Endothelial cell of umbilical vein (primary cell): ENCODE data around the gene ANKRD63. TPM values are rescaled to one million over a fixed set of nuclear protein-coding genes. Genes with fewer than 3 reads are reported as not detected.

ENCODE experiments used
- BruUV-seq: library from RNA; stranded (reverse); fragments of 400-500 nt; replicated peaks from 2 replicates; lab custom pipeline; 2021; lab: Mats Ljungman, UMichigan
- CTCF ChIA-PET: fragments of 300-600, 350-600 bp; sonication (Branson Sonifier 250); formaldehyde crosslinking; loops from one replicate; lab custom pipeline; 2021; ENCODE audit warnings: antibody characterized with exemption, inconsistent platforms; lab: Charles Lee
- POLR2A ChIA-PET: fragments of 300-600, 350-600 bp; sonication (Branson Sonifier 250); formaldehyde crosslinking; loops from one replicate; lab custom pipeline; 2021; ENCODE audit warnings: antibody characterized with exemption, inconsistent platforms; lab: Charles Lee
- DNase-seq: peaks from one replicate; pipeline ENCODE4 v3.0.0-alpha.2; 2011; ENCODE audit warnings: low read depth, low spot score
- FAIRE-seq: peaks from 2 replicates; lab custom pipeline; 2011; peaks lifted over from hg19 to GRCh38; lab: Jason Lieb, UNC
- H2AFZ ChIP-seq: 2 replicates; pipeline ENCODE4 v1.6.0; 2012; ENCODE audit warnings: low read depth, low read length, control low read depth, inconsistent platforms
- H3K27ac ChIP-seq: 2 replicates; pipeline ENCODE4 v1.5.1; 2011; ENCODE audit warnings: low read depth, mild to moderate bottlenecking, control low read depth, low read length, moderate library complexity; ENCODE audit not compliant: insufficient read depth
- H3K27me3 ChIP-seq, 2 experiments: 2 replicates each; pipeline versions ENCODE4 v1.6.0 to v1.6.1; 2011; ENCODE audit warnings: low read length in 2 of 2, mixed read lengths in 1 of 2; ENCODE audit not compliant: control insufficient read depth in 2 of 2, insufficient read depth in 2 of 2
- H3K36me3 ChIP-seq, 2 experiments: 2 replicates in 1 of 2; 3 replicates in 1 of 2; pipeline ENCODE4 v1.5.1; 2011; ENCODE audit warnings: low read length in 2 of 2, mild to moderate bottlenecking in 1 of 2, moderate library complexity in 1 of 2; ENCODE audit not compliant: control insufficient read depth in 2 of 2, insufficient read depth in 2 of 2; ENCODE audit errors: extremely low read depth in 1 of 2
- H3K4me1 ChIP-seq: 3 replicates; pipeline ENCODE4 v1.5.1; 2011; ENCODE audit warnings: mild to moderate bottlenecking, low read length; ENCODE audit not compliant: control insufficient read depth, insufficient read depth; ENCODE audit errors: extremely low read depth
- H3K4me2 ChIP-seq: 2 replicates; pipeline ENCODE4 v1.6.1; 2011; ENCODE audit warnings: low read length, control low read depth, mixed read lengths; ENCODE audit not compliant: insufficient read depth
- H3K4me3 ChIP-seq, 3 experiments: fragments of 200-600 bp in 1 of 3; sonication (generic), shearing (Covaris generic) in 1 of 3; replicated peaks in 1 of 3; 2 replicates each; pipeline ENCODE4 v1.5.1; 2011 to 2016; ENCODE audit warnings: control low read depth in 3 of 3, low read length in 3 of 3, mild to moderate bottlenecking in 2 of 3, inconsistent platforms in 1 of 3, low read depth in 1 of 3, moderate library complexity in 1 of 3; ENCODE audit not compliant: insufficient read depth in 1 of 3
- H3K79me2 ChIP-seq: 2 replicates; pipeline ENCODE4 v1.6.0; 2012; ENCODE audit warnings: low read length, inconsistent platforms; ENCODE audit not compliant: control insufficient read depth, insufficient read depth
- H3K9ac ChIP-seq: replicated peaks from 2 replicates; pipeline ENCODE3; 2011; ENCODE audit warnings: low read length, control low read depth; ENCODE audit not compliant: insufficient read depth; ENCODE audit errors: extremely low read depth
- H3K9me1 ChIP-seq: replicated peaks from 3 replicates; pipeline ENCODE4 v1.6.0; 2011; ENCODE audit warnings: mild to moderate bottlenecking, low read length; ENCODE audit not compliant: control insufficient read depth, insufficient read depth; ENCODE audit errors: extremely low read depth
- H3K9me3 ChIP-seq: replicated peaks from 2 replicates; pipeline ENCODE4 v1.5.1; 2012; ENCODE audit warnings: low read length, inconsistent platforms; ENCODE audit not compliant: control insufficient read depth, insufficient read depth
- H4K20me1 ChIP-seq: replicated peaks from 2 replicates; pipeline ENCODE3; 2011; ENCODE audit warnings: mild to moderate bottlenecking, low read length; ENCODE audit not compliant: control insufficient read depth, insufficient read depth; ENCODE audit errors: extremely low read depth
- EZH2 ChIP-seq: IDR thresholded peaks from 2 replicates; pipeline ENCODE4 v1.6.1; 2012; ENCODE audit warnings: borderline replicate concordance, low read depth, mild to moderate bottlenecking, moderate library complexity, low read length, inconsistent platforms; ENCODE audit not compliant: severe bottlenecking
- FOS ChIP-seq: IDR thresholded peaks from 2 replicates; pipeline ENCODE4 v1.6.1; 2011; ENCODE audit warnings: mild to moderate bottlenecking, low read length, moderate library complexity, borderline replicate concordance; ENCODE audit not compliant: insufficient read depth
- GATA2 ChIP-seq: IDR thresholded peaks from 2 replicates; pipeline ENCODE4 v1.7.0; 2011; ENCODE audit warnings: low read depth, mild to moderate bottlenecking, moderate library complexity, mixed read lengths, low read length; ENCODE audit not compliant: insufficient read length, insufficient read depth
- JUN ChIP-seq: IDR thresholded peaks from 2 replicates; pipeline ENCODE4 v1.6.1; 2011; ENCODE audit warnings: borderline replicate concordance, low read depth; ENCODE audit not compliant: insufficient read length, insufficient read depth
- MYC ChIP-seq: IDR thresholded peaks from one replicate; pipeline ENCODE4 v1.6.1; 2011; ENCODE audit warnings: mild to moderate bottlenecking, low read depth, low read length
- POLR2A ChIP-seq: IDR thresholded peaks from 2 replicates; pipeline ENCODE4 v1.6.1; 2012; ENCODE audit warnings: low read depth, mild to moderate bottlenecking, control low read depth, low read length
- POLR2AphosphoS5 ChIP-seq: IDR thresholded peaks from 2 replicates; pipeline ENCODE4 v1.6.1; 2012; ENCODE audit warnings: low read depth, mild to moderate bottlenecking, control low read depth, low read length, moderate library complexity; ENCODE audit not compliant: insufficient read depth
- dilution Hi-C: fragments of 300-500 bp; cut with MboI; formaldehyde crosslinking; loops from one replicate; pipeline ENCODE4 v1.15.0; 2019; ENCODE audit warnings: low sequenced_read_pairs; ENCODE audit not compliant: extremely low pct_ligation_motif_present
- intact Hi-C: fragments of 100-400 bp; cut with micrococcal nuclease; formaldehyde crosslinking; loops from one replicate; pipeline ENCODE4 v1.10.0; 2022
- polyA plus RNA-seq, 4 experiments: library from polyadenylated mRNA; depleted of rRNA in 3 of 4; stranded (reverse) in 3 of 4; unstranded in 1 of 4; fragments of >200 nt; gene quantifications; 2 replicates each; pipeline versions ENCODE4 v1.2.1 to v1.2.3, GENCODE V29; 2011 to 2012; ENCODE audit warnings: missing spikeins in 1 of 4
- total RNA-seq: library from RNA; stranded (reverse); gene quantifications from 2 replicates; pipeline ENCODE4 v1.2.3, GENCODE V29; 2021
- TF ChIP-seq, protein P1 (sequence below): IDR thresholded peaks from 2 replicates; pipeline ENCODE4 v1.6.1; 2011; ENCODE audit not compliant: insufficient read depth, insufficient read length
- TF ChIP-seq, protein P2 (sequence below), 2 donors: IDR thresholded peaks; 1 replicate in 1 of 2; 2 replicates in 1 of 2; pipeline ENCODE4 v1.5.1; 2011; ENCODE audit warnings: low read length in 2 of 2, mild to moderate bottlenecking in 2 of 2, moderate library complexity in 2 of 2, control low read depth in 1 of 2, inconsistent platforms in 1 of 2, low read depth in 1 of 2; ENCODE audit not compliant: insufficient read depth in 1 of 2; ENCODE audit errors: extremely low read depth in 1 of 2

The ANKRD63 gene
- total and polyA plus RNA-seq, 2 donors (not counting 3 experiments of a cell fraction or from before 2014, with no cell fraction given) = not detected

DNA sequence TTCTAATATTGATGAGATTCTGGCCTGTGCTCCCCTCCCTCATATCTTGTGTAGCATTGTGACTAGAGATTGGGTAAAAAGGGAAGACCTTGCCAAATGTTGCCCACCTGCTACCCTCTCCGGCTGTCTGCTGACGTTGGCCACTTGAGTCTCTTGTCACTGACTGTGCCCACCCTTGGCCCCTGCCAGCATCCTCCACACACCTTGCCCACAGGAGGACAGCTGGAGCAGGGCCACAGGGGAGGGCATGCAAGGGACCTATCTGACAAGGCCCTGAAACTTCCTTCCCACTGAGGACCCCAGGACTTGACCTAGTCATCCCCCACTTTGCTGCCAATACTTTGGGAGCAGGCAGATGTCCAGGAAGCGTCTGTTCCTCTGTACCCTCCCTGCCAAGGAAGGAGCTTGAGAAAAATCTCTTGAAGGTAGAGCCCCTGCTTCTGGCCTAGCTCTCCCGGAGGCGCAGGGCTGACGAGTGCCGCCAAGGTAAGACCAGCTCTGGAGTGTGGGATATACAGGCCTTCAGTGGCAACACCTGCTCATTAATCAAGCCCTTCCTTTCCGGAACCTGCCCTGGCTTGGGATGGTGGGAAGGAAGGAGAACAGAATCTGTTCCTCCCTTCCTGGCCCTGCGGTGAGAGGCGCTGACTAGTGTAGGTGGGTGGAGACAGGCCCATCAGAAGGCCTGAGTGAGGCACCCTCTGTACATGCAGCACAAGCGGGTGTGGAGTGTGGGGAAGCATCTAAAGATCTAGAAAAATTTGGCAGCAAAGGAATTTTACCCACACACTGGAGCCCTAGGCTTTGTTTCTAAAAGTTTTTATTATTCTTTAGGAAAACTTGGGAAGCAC lies 48.9 kb downstream of the ANKRD63 start:
- dilution Hi-C loops (no loop called here), intact Hi-C loops (no loop called here)
- peaks cover 3% of the 10 kb centered on the region for H3K4me1 ChIP-seq
- H3K36me3 ChIP-seq = no peaks in the 10 kb centered on the region
- no peak overlapping the region for H3K9ac ChIP-seq
- DNase-seq (no peak), FAIRE-seq (no peak)
- TF ChIP-seq POLR2AphosphoS5 (no peak), POLR2A (no peak), MYC (no peak), FOS (no peak), GATA2 (no peak), JUN (no peak), EZH2 (no peak)
- TF ChIP-seq, protein P1, sequence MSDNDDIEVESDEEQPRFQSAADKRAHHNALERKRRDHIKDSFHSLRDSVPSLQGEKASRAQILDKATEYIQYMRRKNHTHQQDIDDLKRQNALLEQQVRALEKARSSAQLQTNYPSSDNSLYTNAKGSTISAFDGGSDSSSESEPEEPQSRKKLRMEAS = no peak
- TF ChIP-seq, protein P2, sequence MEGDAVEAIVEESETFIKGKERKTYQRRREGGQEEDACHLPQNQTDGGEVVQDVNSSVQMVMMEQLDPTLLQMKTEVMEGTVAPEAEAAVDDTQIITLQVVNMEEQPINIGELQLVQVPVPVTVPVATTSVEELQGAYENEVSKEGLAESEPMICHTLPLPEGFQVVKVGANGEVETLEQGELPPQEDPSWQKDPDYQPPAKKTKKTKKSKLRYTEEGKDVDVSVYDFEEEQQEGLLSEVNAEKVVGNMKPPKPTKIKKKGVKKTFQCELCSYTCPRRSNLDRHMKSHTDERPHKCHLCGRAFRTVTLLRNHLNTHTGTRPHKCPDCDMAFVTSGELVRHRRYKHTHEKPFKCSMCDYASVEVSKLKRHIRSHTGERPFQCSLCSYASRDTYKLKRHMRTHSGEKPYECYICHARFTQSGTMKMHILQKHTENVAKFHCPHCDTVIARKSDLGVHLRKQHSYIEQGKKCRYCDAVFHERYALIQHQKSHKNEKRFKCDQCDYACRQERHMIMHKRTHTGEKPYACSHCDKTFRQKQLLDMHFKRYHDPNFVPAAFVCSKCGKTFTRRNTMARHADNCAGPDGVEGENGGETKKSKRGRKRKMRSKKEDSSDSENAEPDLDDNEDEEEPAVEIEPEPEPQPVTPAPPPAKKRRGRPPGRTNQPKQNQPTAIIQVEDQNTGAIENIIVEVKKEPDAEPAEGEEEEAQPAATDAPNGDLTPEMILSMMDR (IDR thresholded peaks at IDR 0.05; ENCODE audit: extremely low read depth in 1 of 2, insufficient read depth in 1 of 2, low read depth in 1 of 2, low read length in 2 of 2) = no peak
- ChIA-PET POLR2A (no interaction called here), CTCF (interaction anchor here (1.5 kb wide), 1 partner anchor 45 kb away, joined by 4 read pairs; no protein-coding TSS in a partner anchor)
- peaks cover 4 to 7% of the 10 kb centered on the region in 2 experiments for H3K27me3 ChIP-seq
- no peaks in the 10 kb centered on the region for H3K9me3 ChIP-seq
- H3K4me3 ChIP-seq = no peak overlapping the region
- no peak overlapping the region for H2AFZ ChIP-seq
- BruUV-seq = no TSS peak
- H3K9me1 ChIP-seq = no peaks in the 10 kb centered on the region
- H3K79me2 ChIP-seq = no peaks in the 10 kb centered on the region
- no peaks in the 10 kb centered on the region for H4K20me1 ChIP-seq
- no peak overlapping the region for H3K27ac ChIP-seq
- no peak overlapping the region for H3K4me2 ChIP-seq
